ENCODE data around the gene LIMCH1. TPM values are rescaled to one million over a fixed set of nuclear protein-coding genes. Genes with fewer than 3 reads are reported as not detected.
A peak's percentile ranks its signal among the peaks of the same experiment; 100 is the strongest.
"Not testable (repeated sequence)": the region's sequence is repeated elsewhere in the genome, so short reads cannot be mapped to it uniquely, and the experiment has no call there.

Gene LIMCH1
- total and polyA plus RNA-seq, 10 donors, result 14.4 to 434 (median 212) TPM

GRCh38 chr4:41647383-41647782, 109.4 kb downstream of the LIMCH1 start:
- no peak overlapping the region for H3K4me3 ChIP-seq
- H3K4me1 ChIP-seq, result peaks cover 0 to 27% (median 2%) of the 10 kb centered on the region in 6 donors
- DNase-seq, result no peak
- H3K27me3 ChIP-seq (replicated peaks in 1 of 7), result peaks cover 0 to 45% (median 8%) of the 10 kb centered on the region in 7 donors
- WGBS, 5 donors, result 15 to 53% (median 42%) methylated on average over 3 of the region's 3 CpGs
- no peak for TF ChIP-seq POLR2AphosphoS5 (IDR thresholded peaks at IDR 0.05)
- TF ChIP-seq POLR2A (IDR thresholded peaks at IDR 0.05), result no peak
- no peak for TF ChIP-seq CTCF (IDR thresholded peaks at IDR 0.05 in 8 of 11, conservative IDR thresholded peaks at IDR 0.05 in 3 of 11)
- H3K36me3 ChIP-seq, result peaks cover 0 to 54% (median 0%) of the 10 kb centered on the region in 6 donors
- H3K9me3 ChIP-seq, result no peaks in the 10 kb centered on the region
- H3K27ac ChIP-seq, result peak overlapping the region in 1 of 8 donors; percentile 3
- intact Hi-C loops (cut with DNase I; ENCODE audit: low total_unique reads), result no loop called here

GRCh38 chr4:41651150-41651549, 113.2 kb downstream of the LIMCH1 start:
- H3K27me3 ChIP-seq (replicated peaks in 1 of 7); DNase-seq; intact Hi-C loops (cut with DNase I; ENCODE audit: low total_unique reads); H3K4me3 ChIP-seq; H3K9me3 ChIP-seq; H3K27ac ChIP-seq: not testable (repeated sequence)
- Histone ChIP-seq H3K36me3 (peaks cover 0 to 36% (median 0%) of the 10 kb centered on the region in 6 donors), H3K4me1 (peaks cover 0 to 18% (median 0%) of the 10 kb centered on the region in 6 donors)

GRCh38 chr4:41652971-41653370, 115.0 kb downstream of the LIMCH1 start:
- DNase-seq, result no peak
- Histone ChIP-seq H3K27ac (no peak overlapping the region), H3K9me3 (no peaks in the 10 kb centered on the region), H3K36me3 (peaks cover 0 to 24% (median 0%) of the 10 kb centered on the region in 6 donors), H3K4me1 (no peaks in the 10 kb centered on the region), H3K4me3 (no peak overlapping the region), H3K27me3 (replicated peaks in 1 of 7) (no peaks in the 10 kb centered on the region)
- 89 to 100% (median 92%) methylated on average over 1 of the region's 1 CpG for WGBS, 5 donors
- TF ChIP-seq POLR2AphosphoS5 (IDR thresholded peaks at IDR 0.05) (no peak), POLR2A (IDR thresholded peaks at IDR 0.05) (no peak), CTCF (IDR thresholded peaks at IDR 0.05 in 8 of 11, conservative IDR thresholded peaks at IDR 0.05 in 3 of 11) (no peak)
- intact Hi-C loops (cut with DNase I; ENCODE audit: low total_unique reads), result no loop called here

- intact Hi-C loops (cut with DNase I; ENCODE audit: low total_unique reads), result no loop called here
- H3K27me3 ChIP-seq (replicated peaks in 1 of 7), result no peaks in the 10 kb centered on the region
- no peaks in the 10 kb centered on the region for H3K9me3 ChIP-seq
- H3K4me1 ChIP-seq, result no peaks in the 10 kb centered on the region
- no peak for TF ChIP-seq POLR2AphosphoS5 (IDR thresholded peaks at IDR 0.05)
- no peak for TF ChIP-seq CTCF (IDR thresholded peaks at IDR 0.05 in 8 of 11, conservative IDR thresholded peaks at IDR 0.05 in 3 of 11)
- TF ChIP-seq POLR2A (IDR thresholded peaks at IDR 0.05), result no peak
- H3K36me3 ChIP-seq, result peaks cover 0 to 20% (median 0%) of the 10 kb centered on the region in 6 donors
- WGBS, 5 donors, result 91 to 96% (median 92%) methylated on average over 6 of the region's 6 CpGs
- H3K4me3 ChIP-seq, result no peak overlapping the region
- DNase-seq, result no peak
- no peak overlapping the region for H3K27ac ChIP-seq
Observed at GRCh38 chr4:41653523-41653922, 115.6 kb downstream of the LIMCH1 start.

- WGBS, 5 donors, result 77 to 91% (median 89%) methylated on average over 3 of the region's 3 CpGs
- Histone ChIP-seq H3K4me1 (no peaks in the 10 kb centered on the region), H3K27ac (no peak overlapping the region), H3K36me3 (peaks cover 0 to 18% (median 0%) of the 10 kb centered on the region in 6 donors), H3K9me3 (no peaks in the 10 kb centered on the region), H3K4me3 (no peak overlapping the region), H3K27me3 (replicated peaks in 1 of 7) (no peaks in the 10 kb centered on the region)
- no peak for TF ChIP-seq CTCF (IDR thresholded peaks at IDR 0.05 in 8 of 11, conservative IDR thresholded peaks at IDR 0.05 in 3 of 11)
- no peak for TF ChIP-seq POLR2A (IDR thresholded peaks at IDR 0.05)
- no peak for TF ChIP-seq POLR2AphosphoS5 (IDR thresholded peaks at IDR 0.05)
- DNase-seq, result no peak
- intact Hi-C loops (cut with DNase I; ENCODE audit: low total_unique reads), result no loop called here
Observed at GRCh38 chr4:41655177-41655576, 117.2 kb downstream of the LIMCH1 start.
